GM19372 (cell line): ENCODE results near the gene FN1.

Source experiments
- ATAC-seq: cut with Tn5 transposase; IDR thresholded peaks from one replicate; pipeline ENCODE4 v1.9.1; 2021; ENCODE audit warnings: mild to moderate bottlenecking, low read depth, moderate library complexity; ENCODE audit not compliant: unreplicated experiment

Gene FN1

GRCh38 chr2:215356334-215356947, 79.4 kb downstream of the FN1 start:
- ATAC-seq, result no peak

DNA sequence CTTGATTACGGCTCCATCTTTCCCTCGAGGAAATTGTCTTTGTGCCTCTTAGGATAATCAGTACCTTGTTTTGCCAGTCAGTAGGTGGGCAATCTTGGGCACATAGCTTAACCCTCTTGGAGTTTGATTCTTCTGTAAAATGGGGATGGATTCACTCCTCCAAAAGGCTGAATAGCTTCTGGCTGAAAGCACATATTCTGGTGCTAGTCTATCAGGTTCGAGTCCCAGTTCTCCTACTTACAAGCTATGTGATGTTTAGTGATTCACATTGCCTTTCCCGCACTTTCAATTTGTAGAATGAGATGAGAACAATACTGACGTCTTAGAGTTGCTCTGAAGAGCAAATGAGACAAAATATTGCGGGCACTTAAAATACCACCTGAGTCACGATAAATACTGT, 80.1 kb downstream of the FN1 start:
- ATAC-seq, result no peak

DNA sequence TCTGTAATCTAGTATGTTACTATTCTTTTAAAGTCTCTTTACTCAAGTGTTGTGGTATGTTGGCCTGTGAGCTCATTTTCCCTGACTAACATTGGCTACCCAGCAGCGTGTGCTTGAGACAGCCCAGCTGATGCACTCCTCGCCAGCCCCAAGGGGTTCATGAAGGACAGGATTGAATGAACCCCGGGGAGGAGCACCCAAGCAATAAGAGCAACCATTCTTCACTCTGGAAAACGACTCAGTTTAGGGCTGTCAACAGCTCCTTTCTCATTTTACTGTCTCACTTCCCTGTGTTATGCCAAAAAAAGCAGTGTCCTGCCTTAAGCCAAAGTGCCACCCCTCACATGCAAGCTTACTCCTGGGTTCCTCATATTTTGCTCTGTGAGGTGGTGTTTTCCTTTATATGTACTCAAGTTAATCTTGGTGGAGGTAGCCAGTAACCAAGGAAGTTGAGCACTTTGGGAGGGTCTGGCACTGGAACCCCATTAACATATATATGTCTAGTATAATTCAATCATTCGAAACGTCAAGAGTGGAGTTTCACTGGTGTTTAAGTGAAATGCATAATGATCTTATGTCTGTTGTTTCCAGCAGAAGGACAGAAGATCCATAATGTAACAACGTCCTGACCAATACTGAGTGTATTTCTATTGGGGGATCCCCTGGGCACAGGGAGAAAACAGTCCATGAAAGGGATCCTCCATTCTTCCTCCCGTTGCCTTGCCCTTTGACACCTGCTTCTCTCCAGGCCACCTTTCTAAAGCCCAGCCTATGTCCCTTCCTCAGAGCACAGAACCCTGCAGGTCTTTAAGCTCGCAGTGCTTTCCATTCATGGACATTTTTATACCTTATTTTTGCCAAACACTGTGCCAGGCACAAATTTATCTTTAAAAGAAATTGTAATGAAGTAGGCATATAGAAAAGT, 80.8 kb downstream of the FN1 start:
- ATAC-seq, result no peak

- ATAC-seq, result no peak
These were observed 83.3 kb downstream of the FN1 start for GRCh38 chr2:215352602-215353001.

DNA sequence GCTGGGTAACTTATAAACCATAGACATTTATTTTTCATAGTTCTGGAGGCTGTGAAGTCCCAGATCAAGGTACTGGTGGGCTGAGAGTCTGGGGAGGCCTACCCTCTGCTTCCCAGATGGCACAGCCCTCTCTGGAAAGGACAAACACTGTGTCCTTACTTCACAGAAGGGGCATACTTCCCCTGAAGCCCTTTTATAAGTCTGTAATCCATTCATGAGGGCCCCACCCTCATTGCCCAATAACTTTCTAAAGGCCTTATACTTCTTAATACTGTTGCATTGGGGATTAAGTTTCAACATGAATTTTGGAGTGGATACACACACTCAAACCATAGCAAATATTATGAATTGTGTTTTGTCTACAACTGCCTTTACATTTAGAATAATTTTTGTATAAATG, 88.0 kb downstream of the FN1 start:
- no peak for ATAC-seq

DNA sequence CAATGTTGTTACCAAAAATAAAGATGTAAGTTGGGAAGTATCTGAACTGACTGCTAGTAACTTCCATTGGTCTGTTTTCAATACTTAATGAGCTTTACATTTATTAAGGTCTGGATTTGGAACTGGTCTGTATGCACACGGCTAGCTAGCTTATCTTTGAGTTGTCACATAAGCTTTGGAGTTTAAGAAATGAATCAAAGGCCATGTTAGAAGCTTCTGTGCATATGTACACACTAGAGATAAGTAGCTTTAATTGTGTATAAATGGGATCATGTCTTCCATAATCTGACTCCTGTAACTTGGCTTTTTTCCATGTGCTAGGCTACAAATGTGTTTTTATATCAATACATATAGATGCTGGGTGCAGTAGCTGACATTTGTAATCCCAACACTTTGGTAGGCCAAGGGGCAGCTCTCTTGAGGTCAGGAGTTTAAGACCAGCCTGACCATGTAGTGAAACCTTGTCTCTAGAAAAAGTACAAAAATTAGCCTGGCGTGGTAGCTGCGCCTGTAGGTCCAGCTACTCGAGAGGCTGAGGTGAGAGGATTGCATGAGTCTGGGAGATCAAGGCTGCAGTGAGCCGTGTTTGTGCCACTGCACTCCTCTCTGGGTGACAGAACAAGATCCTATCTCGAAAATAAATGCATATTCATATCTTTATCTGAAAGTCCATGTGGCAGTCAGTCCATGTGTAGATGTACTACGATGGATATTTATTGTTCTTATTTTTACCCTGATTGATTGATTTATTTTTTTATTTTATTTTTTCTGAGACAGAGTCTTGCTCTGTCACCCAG, 96.8 kb downstream of the FN1 start:
- no peak for ATAC-seq

DNA sequence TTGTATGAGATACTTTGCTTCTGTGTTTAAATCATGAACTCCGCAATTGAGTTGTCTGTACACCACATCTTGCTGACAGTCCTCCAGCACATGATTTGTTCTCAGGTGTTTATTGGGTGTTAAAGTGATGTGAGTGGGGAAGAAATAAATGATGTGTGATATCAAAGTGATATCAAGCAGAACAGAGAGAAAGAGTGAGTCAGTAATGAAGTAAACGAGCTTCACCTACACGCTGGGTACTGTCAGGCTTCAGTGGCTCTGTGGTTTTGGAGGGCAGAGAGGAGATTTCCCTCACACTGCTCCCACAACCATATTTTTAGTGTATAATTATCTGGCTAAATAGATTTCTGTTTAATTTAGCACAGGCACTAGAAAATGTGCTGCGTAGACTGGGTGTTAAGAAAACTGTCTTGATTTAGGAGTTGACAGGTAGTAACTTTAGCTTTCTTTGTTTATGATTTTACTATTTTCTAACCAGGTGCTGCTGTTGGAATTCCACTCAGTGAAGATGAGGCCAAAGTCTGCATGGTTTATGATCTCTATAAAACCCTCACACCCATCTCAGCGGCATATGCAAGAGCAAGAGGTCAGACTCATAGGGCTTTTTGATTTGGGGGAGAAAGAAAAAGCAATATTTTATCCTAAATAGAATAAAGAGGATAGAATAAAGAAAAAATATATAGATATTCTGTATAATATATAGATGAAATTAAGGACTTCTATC, 102.8 kb downstream of the FN1 start:
- no peak for ATAC-seq

DNA sequence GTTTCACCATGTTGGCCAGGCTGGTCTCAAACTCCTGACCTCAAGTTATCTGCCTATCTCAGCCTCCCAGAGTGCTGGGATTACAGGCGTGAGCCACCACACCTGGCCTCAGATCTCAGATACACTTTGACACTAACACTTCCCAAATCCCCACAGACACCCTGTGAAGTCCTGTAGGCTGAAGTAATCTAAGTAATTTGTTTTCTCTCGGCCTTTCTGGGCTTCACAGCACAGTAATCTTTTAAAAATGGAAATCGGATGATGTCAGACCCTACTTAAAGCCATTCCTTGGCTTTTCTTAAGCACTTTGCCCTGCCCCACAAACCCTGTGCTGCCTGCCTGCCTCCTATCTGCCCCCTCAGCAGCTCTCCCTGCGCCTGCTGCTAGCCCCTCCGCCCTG, 107.8 kb downstream of the FN1 start:
- ATAC-seq, result no peak

DNA sequence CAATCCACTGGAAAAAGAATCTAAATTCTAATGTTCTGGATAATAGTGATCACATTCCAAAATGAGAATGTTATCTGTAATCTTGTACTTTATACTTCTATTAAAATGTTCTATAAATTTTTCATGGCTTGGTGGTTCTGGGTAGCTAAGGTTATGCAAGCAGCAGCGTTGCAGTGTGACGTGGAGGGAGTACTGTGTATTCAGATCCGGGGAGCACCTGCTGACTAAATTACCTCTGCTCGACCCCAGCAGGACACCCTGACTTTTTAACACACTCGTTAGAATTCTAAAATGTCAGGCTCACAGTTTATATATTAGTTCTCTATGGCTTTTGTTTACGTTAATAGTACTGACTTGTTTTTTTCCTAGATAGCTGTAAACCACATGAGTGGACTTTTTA, 111.1 kb downstream of the FN1 start:
- no peak for ATAC-seq

- ATAC-seq, result no peak
These were observed 115.2 kb downstream of the FN1 start for GRCh38 chr2:215320679-215321078.

DNA sequence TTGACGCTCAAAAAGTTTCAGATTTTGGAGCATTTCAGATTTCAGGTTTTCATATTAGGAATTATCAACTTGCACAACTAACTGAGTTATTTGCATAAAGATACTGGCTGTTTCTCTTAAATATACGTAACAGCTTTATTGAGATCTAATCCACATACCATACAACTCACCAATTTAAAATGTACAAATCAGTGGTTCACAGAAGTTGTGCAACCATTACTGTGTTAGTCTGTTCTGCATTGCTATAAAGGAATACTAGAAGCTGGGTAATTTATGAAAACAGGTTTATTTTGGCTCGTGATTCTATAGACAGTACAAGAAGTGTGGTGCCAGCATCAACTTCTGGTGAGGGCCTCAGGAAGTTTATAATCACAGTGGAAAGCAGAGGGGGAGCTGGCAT, 115.8 kb downstream of the FN1 start:
- ATAC-seq, result no peak

DNA sequence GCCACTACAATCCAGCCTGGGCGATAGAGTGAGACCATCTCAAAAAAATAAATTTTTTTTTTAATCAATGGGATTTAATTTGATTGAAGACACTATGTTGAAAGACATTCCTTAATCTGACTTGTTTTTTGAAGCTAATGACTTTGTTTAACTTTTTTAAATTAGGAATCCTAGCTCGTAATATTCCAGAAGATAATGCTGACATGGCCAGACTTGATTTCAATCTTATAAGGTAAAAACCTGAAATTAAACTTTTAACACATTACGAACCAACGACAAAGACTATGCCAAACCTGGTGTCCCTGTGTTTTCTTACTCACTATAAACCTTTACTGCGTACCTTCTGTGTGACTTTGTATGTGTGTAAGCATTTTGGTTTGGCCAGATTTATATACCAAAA, 116.4 kb downstream of the FN1 start:
- no peak for ATAC-seq

DNA sequence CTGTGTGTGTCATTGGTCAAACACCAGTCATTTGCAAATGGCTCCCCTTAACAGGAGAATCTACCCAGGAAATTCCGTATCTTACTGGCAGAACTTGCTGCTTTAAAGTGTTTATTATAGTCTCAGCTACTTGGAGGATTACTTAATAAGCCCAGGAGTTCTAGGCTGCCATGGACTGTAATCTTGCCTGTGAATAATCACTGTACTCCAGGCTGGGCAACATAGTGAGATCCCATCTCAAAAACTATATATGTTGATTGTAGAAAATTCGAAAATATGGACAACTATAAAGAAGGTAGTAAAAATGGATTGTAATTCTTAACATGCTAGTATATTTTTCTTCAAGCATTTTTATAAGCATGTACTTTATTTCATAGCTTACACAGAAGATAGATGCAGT, 119.5 kb downstream of the FN1 start:
- ATAC-seq, result no peak

- ATAC-seq, result no peak
These were observed 120.6 kb downstream of the FN1 start for GRCh38 chr2:215315301-215315700.

DNA sequence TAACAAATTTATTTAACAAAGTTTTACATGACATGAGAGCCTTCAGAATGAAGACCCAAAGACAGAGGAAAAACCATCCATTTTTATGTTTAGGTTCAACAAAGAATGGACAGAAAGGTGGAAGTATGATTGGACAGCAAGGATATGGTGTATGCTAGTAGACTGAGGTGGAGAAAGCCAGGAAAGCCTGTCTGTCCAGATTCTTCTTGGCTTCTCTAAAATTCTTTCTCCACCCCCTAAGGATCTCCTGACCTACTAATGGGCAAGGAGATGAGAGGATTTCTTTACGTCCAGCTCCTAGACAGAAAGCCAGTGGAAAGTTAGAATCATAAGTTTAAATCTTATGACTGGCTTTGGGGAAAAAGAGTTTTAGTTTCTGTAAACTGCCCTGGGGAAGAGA, 121.0 kb downstream of the FN1 start:
- no peak for ATAC-seq

DNA sequence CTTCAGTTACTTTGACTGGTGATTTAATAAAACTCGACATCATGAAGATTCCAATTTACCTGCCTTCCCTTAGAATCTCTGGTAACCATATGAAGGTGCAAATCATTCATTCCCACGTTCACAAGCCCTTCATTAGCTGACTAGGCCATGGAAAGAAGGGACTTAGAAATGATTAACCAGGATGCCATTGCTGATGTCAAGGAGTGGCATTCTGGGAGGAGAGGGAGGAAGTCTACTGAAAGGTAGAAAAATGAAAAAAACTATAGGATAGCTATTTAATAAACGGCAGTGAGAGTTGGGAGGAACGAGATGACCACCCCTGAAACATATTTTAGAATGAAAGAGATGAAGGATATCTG, 122.6 kb downstream of the FN1 start:
- no peak for ATAC-seq

DNA sequence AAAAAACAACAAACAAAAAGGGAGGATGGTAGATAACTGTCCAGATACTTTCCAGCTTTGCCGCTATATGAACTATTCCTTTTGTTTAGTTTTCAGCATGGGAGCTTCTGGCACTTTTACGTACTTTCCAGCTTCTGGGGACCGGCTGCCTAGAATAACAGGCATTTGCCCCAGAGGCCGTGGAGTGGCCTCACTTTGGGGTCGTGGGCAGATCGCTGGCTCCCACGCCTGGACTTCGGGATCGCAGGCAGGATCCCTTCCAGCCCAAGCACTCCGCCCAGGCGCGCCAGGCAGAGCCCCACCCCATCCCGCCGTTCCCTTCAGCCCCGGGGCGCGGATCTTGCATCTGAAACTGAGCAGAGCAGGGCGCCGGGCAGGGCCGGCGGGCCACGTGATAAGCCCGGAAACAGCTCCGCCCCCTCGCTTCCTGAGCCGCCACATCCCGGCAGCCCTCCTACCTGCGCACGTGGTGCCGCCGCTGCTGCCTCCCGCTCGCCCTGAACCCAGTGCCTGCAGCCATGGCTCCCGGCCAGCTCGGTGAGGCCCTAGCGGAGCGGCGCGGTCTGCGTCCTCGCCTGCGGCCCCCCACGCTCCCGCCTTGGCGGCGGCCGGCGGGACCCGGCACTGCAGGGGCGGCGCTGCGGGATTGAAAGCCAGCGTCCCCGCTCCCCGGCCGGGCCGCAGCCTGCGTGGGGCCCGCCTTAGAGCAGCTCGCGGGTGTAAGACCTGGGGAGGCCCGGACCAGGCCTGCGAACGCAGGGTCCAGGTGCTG, 124.1 kb downstream of the FN1 start, which contains the start of gene ATIC:
Gene ATIC, plus strand, starts transcription at position 435 of the 772 bp plus-strand sequence. Its CDS starts 84 bp downstream, at position 519.
- peak; percentile 98 for ATAC-seq

DNA sequence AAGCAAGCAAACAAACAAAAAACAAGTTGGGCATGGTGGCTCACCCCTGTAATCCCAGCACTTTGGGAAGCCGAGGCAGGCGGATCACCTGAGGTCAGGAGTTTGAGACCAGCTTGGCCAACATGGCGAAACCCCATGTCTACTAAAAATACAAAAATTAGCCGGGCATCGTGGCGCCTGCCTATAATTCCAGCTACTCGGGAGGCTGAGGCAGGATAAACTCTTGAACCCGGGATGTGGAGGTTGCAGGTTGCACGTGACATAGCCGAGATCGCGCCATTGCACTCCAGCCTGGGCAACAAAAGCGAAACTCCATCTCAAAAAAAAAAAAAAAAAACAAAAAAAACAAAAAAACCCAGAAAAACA, 124.6 kb downstream of the FN1 start:
- ATAC-seq, result peak; percentile 15
